ENCODE results near the gene TNNI3. TPM values are rescaled to one million over a fixed set of nuclear protein-coding genes. Genes with fewer than 3 reads are reported as not detected.

Gene TNNI3
- total and polyA plus RNA-seq, 2 donors (not counting 3 experiments of a cell fraction or from before 2014, with no cell fraction given): not detected

GRCh38 chr19:55133639-55134444 is 23.7 kb downstream of the TNNI3 start:
- Histone ChIP-seq H3K4me2 (ENCODE audit: insufficient read depth, low read length) (no peak overlapping the region), H3K36me3 (ENCODE audit: control insufficient read depth in 2 of 2, extremely low read depth in 1 of 2, insufficient read depth in 2 of 2, low read length in 2 of 2) (no peaks in the 10 kb centered on the region), H4K20me1 (replicated peaks; ENCODE audit: control insufficient read depth, extremely low read depth, insufficient read depth, low read length) (no peaks in the 10 kb centered on the region), H3K9me3 (replicated peaks; ENCODE audit: control insufficient read depth, insufficient read depth, low read length) (no peaks in the 10 kb centered on the region), H3K4me3 (replicated peaks in 1 of 3; ENCODE audit: insufficient read depth in 1 of 3, low read depth in 1 of 3, low read length in 3 of 3) (no peak overlapping the region), H3K9ac (replicated peaks; ENCODE audit: extremely low read depth, insufficient read depth, low read length) (no peak overlapping the region), H2AFZ (ENCODE audit: low read depth, low read length) (no peak overlapping the region), H3K27me3 (ENCODE audit: control insufficient read depth in 2 of 2, insufficient read depth in 2 of 2, low read length in 2 of 2) (peaks cover 0 to 4% of the 10 kb centered on the region in 2 experiments), H3K79me2 (ENCODE audit: control insufficient read depth, insufficient read depth, low read length) (no peaks in the 10 kb centered on the region), H3K4me1 (ENCODE audit: control insufficient read depth, extremely low read depth, insufficient read depth, low read length) (no peaks in the 10 kb centered on the region), H3K9me1 (replicated peaks; ENCODE audit: control insufficient read depth, extremely low read depth, insufficient read depth, low read length) (no peaks in the 10 kb centered on the region), H3K27ac (ENCODE audit: insufficient read depth, low read depth, low read length) (no peak overlapping the region)
- dilution Hi-C loops (cut with MboI; ENCODE audit: extremely low pct_ligation_motif_present, low sequenced_read_pairs) (no loop called here), intact Hi-C loops (cut with micrococcal nuclease) (loop anchor here (10.0 kb wide), 1 partner anchor 459 kb away; no protein-coding TSS in a partner anchor)
- ChIA-PET CTCF (interaction anchor here (0.6 to 2.9 kb wide), 12 partner anchors 7 to 652 kb away, joined by 3 to 51 read pairs (median 5); partner anchors contain the start of genes PPP1R12C and RDH13), POLR2A (no interaction called here)
- TF ChIP-seq, protein P1, sequence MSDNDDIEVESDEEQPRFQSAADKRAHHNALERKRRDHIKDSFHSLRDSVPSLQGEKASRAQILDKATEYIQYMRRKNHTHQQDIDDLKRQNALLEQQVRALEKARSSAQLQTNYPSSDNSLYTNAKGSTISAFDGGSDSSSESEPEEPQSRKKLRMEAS (IDR thresholded peaks at IDR 0.05; ENCODE audit: insufficient read depth, insufficient read length): no peak
- TF ChIP-seq CTCF (IDR thresholded peaks at IDR 0.05; ENCODE audit: extremely low read depth in 1 of 2, insufficient read depth in 1 of 2, low read depth in 1 of 2, low read length in 2 of 2) (no peak), POLR2AphosphoS5 (IDR thresholded peaks at IDR 0.05; ENCODE audit: insufficient read depth, low read depth, low read length) (no peak), JUN (IDR thresholded peaks at IDR 0.05; ENCODE audit: borderline replicate concordance, insufficient read depth, insufficient read length, low read depth) (no peak), FOS (IDR thresholded peaks at IDR 0.05; ENCODE audit: borderline replicate concordance, insufficient read depth, low read length) (no peak), GATA2 (IDR thresholded peaks at IDR 0.05; ENCODE audit: insufficient read depth, insufficient read length, low read depth, low read length) (no peak), MYC (IDR thresholded peaks at IDR 0.05; ENCODE audit: low read depth, low read length) (no peak)
- no peak for FAIRE-seq
- no TSS peak for BruUV-seq (replicated peaks)
- DNase-seq (ENCODE audit: low read depth, low spot score): no peak
